ENCODE data around the gene SUB1. TPM values are rescaled to one million over a fixed set of nuclear protein-coding genes. Genes with fewer than 3 reads are reported as not detected.

SUB1 gene
- total and polyA plus RNA-seq, 4 donors = 126 to 234 (median 155) TPM

DNA sequence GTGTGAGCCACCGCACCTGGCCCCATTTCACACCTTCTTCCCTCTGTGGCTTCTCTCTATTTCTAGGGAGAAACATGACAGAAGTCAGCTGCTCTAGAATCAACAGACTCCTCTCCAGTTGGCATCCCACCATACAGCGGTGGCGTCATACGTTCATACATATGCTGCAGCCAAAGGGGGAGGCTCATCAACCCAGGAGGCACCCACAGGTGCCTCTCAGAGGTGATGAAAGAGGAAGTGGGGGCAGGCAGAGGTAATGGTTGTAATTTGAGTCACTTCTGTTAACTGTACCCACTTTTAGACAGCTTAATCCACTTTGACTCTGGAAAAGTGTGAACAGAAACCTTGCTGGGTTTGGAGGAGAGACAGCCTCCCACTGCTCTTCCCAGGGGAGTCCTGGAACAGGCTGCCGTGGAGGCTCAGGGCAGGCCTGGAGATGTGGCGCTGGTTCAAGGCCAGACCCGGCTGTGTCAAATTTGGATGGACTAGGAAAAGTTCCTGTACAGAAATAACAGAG, 47.3 kb upstream of the SUB1 start:
- TF ChIP-seq, protein P1, sequence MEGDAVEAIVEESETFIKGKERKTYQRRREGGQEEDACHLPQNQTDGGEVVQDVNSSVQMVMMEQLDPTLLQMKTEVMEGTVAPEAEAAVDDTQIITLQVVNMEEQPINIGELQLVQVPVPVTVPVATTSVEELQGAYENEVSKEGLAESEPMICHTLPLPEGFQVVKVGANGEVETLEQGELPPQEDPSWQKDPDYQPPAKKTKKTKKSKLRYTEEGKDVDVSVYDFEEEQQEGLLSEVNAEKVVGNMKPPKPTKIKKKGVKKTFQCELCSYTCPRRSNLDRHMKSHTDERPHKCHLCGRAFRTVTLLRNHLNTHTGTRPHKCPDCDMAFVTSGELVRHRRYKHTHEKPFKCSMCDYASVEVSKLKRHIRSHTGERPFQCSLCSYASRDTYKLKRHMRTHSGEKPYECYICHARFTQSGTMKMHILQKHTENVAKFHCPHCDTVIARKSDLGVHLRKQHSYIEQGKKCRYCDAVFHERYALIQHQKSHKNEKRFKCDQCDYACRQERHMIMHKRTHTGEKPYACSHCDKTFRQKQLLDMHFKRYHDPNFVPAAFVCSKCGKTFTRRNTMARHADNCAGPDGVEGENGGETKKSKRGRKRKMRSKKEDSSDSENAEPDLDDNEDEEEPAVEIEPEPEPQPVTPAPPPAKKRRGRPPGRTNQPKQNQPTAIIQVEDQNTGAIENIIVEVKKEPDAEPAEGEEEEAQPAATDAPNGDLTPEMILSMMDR (IDR thresholded peaks at IDR 0.05; ENCODE audit: control extremely low read depth, extremely low read depth) = no peak
- no peak for ATAC-seq (ENCODE audit: insufficient read depth, low FRiP score)
- Histone ChIP-seq H3K27me3 (ENCODE audit: control insufficient read depth in 3 of 3, insufficient read depth in 3 of 3, low read length in 2 of 3) (no peaks in the 10 kb centered on the region), H3K4me1 (ENCODE audit: control insufficient read depth in 5 of 5, insufficient read depth in 5 of 5, low read length in 5 of 5) (no peaks in the 10 kb centered on the region), H3K4me3 (no peak overlapping the region), H3K9me3 (ENCODE audit: control insufficient read depth in 4 of 4, insufficient read depth in 3 of 4, low read length in 3 of 4) (no peaks in the 10 kb centered on the region), H3K36me3 (ENCODE audit: control insufficient read depth in 4 of 4, insufficient read depth in 4 of 4, low read length in 4 of 4) (no peaks in the 10 kb centered on the region), H3K27ac (ENCODE audit: low read depth in 1 of 2, low read length in 1 of 2) (peak overlapping the region in 1 of 2 donors; percentile 1), H3K9ac (ENCODE audit: insufficient read depth in 1 of 2, low read length in 2 of 2) (no peak overlapping the region)
- DNase-seq = no peak
- WGBS, 2 donors = 77% methylated on average over 7 of the region's 7 CpGs

DNA sequence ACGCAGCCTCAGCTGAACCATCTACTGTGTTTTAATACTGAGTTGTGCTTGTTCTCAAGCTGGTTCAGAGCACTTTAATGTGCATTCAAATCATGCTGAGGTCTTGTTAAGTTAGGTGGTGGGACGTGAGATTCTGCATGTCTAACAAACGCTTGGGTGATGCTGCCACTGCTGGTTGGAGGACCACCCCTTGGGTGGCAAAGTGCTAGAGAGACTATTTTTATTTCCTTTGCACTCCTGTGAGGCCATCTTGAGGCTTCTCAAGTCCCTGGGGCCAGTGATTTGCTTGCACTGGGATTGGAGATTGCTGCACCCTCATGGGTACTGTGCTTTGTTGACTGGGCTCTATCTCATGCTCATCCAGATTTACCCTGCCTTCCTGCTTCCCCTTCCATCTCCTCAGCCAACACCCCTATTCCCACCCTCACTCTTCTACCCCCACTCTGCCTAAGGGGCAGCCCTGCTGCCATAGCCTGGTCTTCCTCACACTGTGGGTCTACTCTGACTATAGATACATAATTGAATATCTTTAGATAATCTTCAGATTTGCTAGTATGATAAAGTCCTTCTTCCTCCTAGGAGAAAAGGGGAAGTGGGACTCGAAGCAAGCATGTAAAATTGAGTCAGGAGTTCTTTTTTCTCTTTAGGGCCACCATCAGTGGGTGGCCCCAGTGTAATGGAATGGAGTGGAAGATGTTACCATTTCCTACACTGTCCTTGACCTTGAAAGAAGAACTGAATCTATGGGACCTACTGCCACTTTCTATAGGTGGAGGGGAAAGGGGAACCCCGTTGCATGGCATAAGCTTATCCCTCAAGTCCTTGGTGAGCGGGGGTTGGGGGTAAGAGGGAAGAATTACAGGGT, 45.1 kb upstream of the SUB1 start:
- Histone ChIP-seq H3K4me3 (no peak overlapping the region), H3K4me1 (ENCODE audit: control insufficient read depth in 5 of 5, insufficient read depth in 5 of 5, low read length in 5 of 5) (no peaks in the 10 kb centered on the region), H3K9ac (ENCODE audit: insufficient read depth in 1 of 2, low read length in 2 of 2) (no peak overlapping the region), H3K9me3 (ENCODE audit: control insufficient read depth in 4 of 4, insufficient read depth in 3 of 4, low read length in 3 of 4) (no peaks in the 10 kb centered on the region), H3K27me3 (ENCODE audit: control insufficient read depth in 3 of 3, insufficient read depth in 3 of 3, low read length in 2 of 3) (no peaks in the 10 kb centered on the region), H3K36me3 (ENCODE audit: control insufficient read depth in 4 of 4, insufficient read depth in 4 of 4, low read length in 4 of 4) (no peaks in the 10 kb centered on the region), H3K27ac (ENCODE audit: low read depth in 1 of 2, low read length in 1 of 2) (no peak overlapping the region)
- ATAC-seq (ENCODE audit: insufficient read depth, low FRiP score) (no peak), DNase-seq (no peak)
- TF ChIP-seq, protein P1 (IDR thresholded peaks at IDR 0.05; ENCODE audit: control extremely low read depth, extremely low read depth) = no peak
- 72 to 84% methylated on average over 6 of the region's 6 CpGs for WGBS, 2 donors

DNA sequence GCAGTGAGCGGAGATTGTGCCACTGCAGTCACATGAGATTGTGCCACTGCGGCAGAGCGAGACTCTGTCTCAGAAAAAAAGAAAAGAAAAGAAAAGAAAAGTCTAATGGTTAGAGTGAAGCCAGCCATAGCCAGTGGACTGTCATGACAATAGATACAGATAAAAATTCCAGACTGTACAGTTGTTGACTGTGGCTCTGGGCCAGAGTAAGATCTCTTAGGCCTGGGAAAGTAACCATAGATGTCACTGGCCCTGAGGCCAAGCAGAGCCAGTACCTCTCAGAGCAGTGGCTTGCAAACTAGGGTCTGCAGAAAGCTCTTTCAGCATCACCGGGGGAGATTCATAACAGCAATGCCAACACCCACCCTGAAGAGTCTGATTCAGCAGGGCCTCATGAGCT, 44.1 kb upstream of the SUB1 start:
- no peak overlapping the region for H3K4me3 ChIP-seq

More for the DNA sequence above, 44.1 kb upstream of the SUB1 start:
- TF ChIP-seq, protein P1 (IDR thresholded peaks at IDR 0.05; ENCODE audit: control extremely low read depth, extremely low read depth) = no peak
- H3K36me3 ChIP-seq (ENCODE audit: control insufficient read depth in 4 of 4, insufficient read depth in 4 of 4, low read length in 4 of 4) = no peaks in the 10 kb centered on the region
- 98 to 99% methylated on average over 4 of the region's 4 CpGs for WGBS, 2 donors
- ATAC-seq (ENCODE audit: insufficient read depth, low FRiP score) (no peak), DNase-seq (no peak)
- H3K4me1 ChIP-seq (ENCODE audit: control insufficient read depth in 5 of 5, insufficient read depth in 5 of 5, low read length in 5 of 5) = no peaks in the 10 kb centered on the region
- no peak overlapping the region for H3K9ac ChIP-seq (ENCODE audit: insufficient read depth in 1 of 2, low read length in 2 of 2)
- no peak overlapping the region for H3K27ac ChIP-seq (ENCODE audit: low read depth in 1 of 2, low read length in 1 of 2)
- no peaks in the 10 kb centered on the region for H3K9me3 ChIP-seq (ENCODE audit: control insufficient read depth in 4 of 4, insufficient read depth in 3 of 4, low read length in 3 of 4)
- no peaks in the 10 kb centered on the region for H3K27me3 ChIP-seq (ENCODE audit: control insufficient read depth in 3 of 3, insufficient read depth in 3 of 3, low read length in 2 of 3)

All from lung (tissue), 12 donors.